HCT116 (cell line): ENCODE data around the gene SCFD2. TPM values are rescaled to one million over a fixed set of nuclear protein-coding genes. Genes with fewer than 3 reads are reported as not detected.

Experiments
- ATAC-seq: fragments of 200-7000 bp; cut with Tn5 transposase; 2 replicates; pipeline ENCODE4 v1.9.1; 2020; ENCODE audit warnings: mild to moderate bottlenecking, moderate library complexity
- BruUV-seq: library from RNA; stranded (reverse); fragments of 400-500 nt; replicated peaks from 2 replicates; lab custom pipeline; 2021; lab: Mats Ljungman, UMichigan
- CTCF ChIA-PET: fragments of 300-600 bp; sonication (Branson Sonifier 250); formaldehyde crosslinking; loops from one replicate; lab custom pipeline; 2021; ENCODE audit warnings: antibody characterized with exemption; lab: Charles Lee
- POLR2A ChIA-PET: fragments of 300-600, 350-600 bp; sonication (Branson Sonifier 250); formaldehyde crosslinking; loops from one replicate; lab custom pipeline; 2021; ENCODE audit warnings: antibody characterized with exemption; lab: Charles Lee
- RAD21 ChIA-PET, 2 experiments: fragments of 300-600 bp; sonication (Branson Sonifier 250); formaldehyde crosslinking; loops; one replicate each; lab custom pipeline; 2023; ENCODE audit warnings: low total read pairs in 2 of 2; ENCODE audit not compliant: uncharacterized antibody in 2 of 2, unreplicated experiment in 2 of 2, low non-redundant PET in 1 of 2; lab: Charles Lee
- DNase-seq: peaks from one replicate; pipeline ENCODE4 v3.0.0-alpha.2; 2010; ENCODE audit warnings: low read depth, low spot score
- H2AFZ ChIP-seq: fragments of 200-600 bp; shearing (Covaris generic), sonication (generic); 2 replicates; pipeline ENCODE4 v1.6.1; 2017; ENCODE audit warnings: low read depth, mixed run types, mixed read lengths, antibody characterized with exemption, low read length; ENCODE audit not compliant: poor library complexity, severe bottlenecking
- H3K27ac ChIP-seq: 2 replicates; pipeline ENCODE4 v1.5.1; 2012; ENCODE audit warnings: low read depth, low read length
- H3K27me3 ChIP-seq: fragments of 200-600 bp; sonication (generic); 2 replicates; pipeline ENCODE4 v1.6.1; 2016; ENCODE audit warnings: mixed run types, low read length, mixed read lengths; ENCODE audit not compliant: insufficient read depth
- H3K36me3 ChIP-seq, 2 experiments: fragments of 200-500 bp in 1 of 2; fragments of 200-600 bp in 1 of 2; sonication (Bioruptor generic) in 1 of 2; sonication (generic) in 1 of 2; 2 replicates each; pipeline versions ENCODE4 v1.5.1 to v1.6.1; 2014 to 2016; ENCODE audit warnings: low read length in 2 of 2, inconsistent platforms in 1 of 2, mixed read lengths in 1 of 2, mixed run types in 1 of 2; ENCODE audit not compliant: insufficient read depth in 2 of 2, control insufficient read depth in 1 of 2
- H3K4me1 ChIP-seq, 2 experiments: fragments of 200-600 bp in 1 of 2; sonication (generic) in 1 of 2; 2 replicates each; pipeline versions ENCODE4 v1.5.1 to v1.6.1; 2012 to 2017; ENCODE audit warnings: low read length in 2 of 2, inconsistent platforms in 1 of 2, mild to moderate bottlenecking in 1 of 2, mixed read lengths in 1 of 2, mixed run types in 1 of 2, moderate library complexity in 1 of 2; ENCODE audit not compliant: insufficient read depth in 2 of 2, control insufficient read depth in 1 of 2
- H3K4me2 ChIP-seq: fragments of 200-600 bp; sonication (generic); 2 replicates; pipeline ENCODE4 v1.6.1; 2017; ENCODE audit warnings: mixed run types, low read length, mixed read lengths
- H3K4me3 ChIP-seq, 2 experiments: fragments of 200-600 bp in 1 of 2; sonication (generic) in 1 of 2; replicated peaks in 1 of 2; 2 replicates each; pipeline ENCODE4 v1.5.1; 2011 to 2016; ENCODE audit warnings: low read length in 2 of 2, control low read depth in 1 of 2, low read depth in 1 of 2, mild to moderate bottlenecking in 1 of 2, mixed read lengths in 1 of 2, mixed run types in 1 of 2
- H3K79me2 ChIP-seq: fragments of 200-600 bp; sonication (generic); 2 replicates; pipeline ENCODE4 v1.6.1; 2017; ENCODE audit warnings: mild to moderate bottlenecking, mixed run types, low read length, moderate library complexity, mixed read lengths; ENCODE audit not compliant: insufficient read depth
- H3K9ac ChIP-seq: fragments of 200-600 bp; sonication (generic); 2 replicates; pipeline ENCODE4 v1.6.1; 2016; ENCODE audit warnings: low read length, mixed read lengths
- H3K9me2 ChIP-seq: fragments of 200-600 bp; sonication (generic), shearing (Covaris generic); 2 replicates; pipeline ENCODE4 v1.6.1; 2017; ENCODE audit warnings: mixed run types, mild to moderate bottlenecking, moderate library complexity; ENCODE audit not compliant: insufficient read depth
- H3K9me3 ChIP-seq, 2 experiments: fragments of 200-500 bp in 1 of 2; fragments of 200-600 bp in 1 of 2; sonication (Bioruptor generic) in 1 of 2; sonication (generic) in 1 of 2; 2 replicates each; pipeline ENCODE4 v1.6.1; 2014 to 2017; ENCODE audit warnings: low read length in 2 of 2, mixed read lengths in 2 of 2, inconsistent platforms in 1 of 2, low read depth in 1 of 2, mild to moderate bottlenecking in 1 of 2, mixed run types in 1 of 2, moderate library complexity in 1 of 2; ENCODE audit not compliant: control insufficient read depth in 1 of 2, insufficient read depth in 1 of 2
- H4K20me1 ChIP-seq: fragments of 200-600 bp; sonication (generic), shearing (Covaris generic); 2 replicates; pipeline ENCODE4 v1.6.1; 2017; ENCODE audit warnings: mixed run types, mild to moderate bottlenecking, moderate library complexity; ENCODE audit not compliant: insufficient read depth
- CTCF ChIP-seq, 3 experiments: fragments of 200-600 bp in 1 of 3; sonication (generic) in 1 of 3; IDR thresholded peaks in 2 of 3; conservative IDR thresholded peaks in 1 of 3; 2 replicates each; pipeline ENCODE4 v1.5.1; 2012 to 2017; ENCODE audit warnings: low read depth in 2 of 3, low read length in 2 of 3, antibody characterized with exemption in 1 of 3, borderline replicate concordance in 1 of 3, control low read depth in 1 of 3, mild to moderate bottlenecking in 1 of 3, mixed read lengths in 1 of 3, mixed run types in 1 of 3, moderate library complexity in 1 of 3; ENCODE audit not compliant: insufficient read depth in 1 of 3
- EZH2phosphoT487 ChIP-seq: fragments of 200-600 bp; IDR thresholded peaks from 2 replicates; pipeline ENCODE4 v1.6.1; 2018; ENCODE audit warnings: antibody characterized with exemption, borderline replicate concordance
- TCF7L2 ChIP-seq: IDR thresholded peaks from 2 replicates; pipeline ENCODE4 v1.7.0; 2011; ENCODE audit warnings: borderline replicate concordance, inconsistent platforms; ENCODE audit not compliant: insufficient read depth, insufficient read length; ENCODE audit errors: extremely low read depth
- YY1 ChIP-seq: IDR thresholded peaks from 2 replicates; pipeline ENCODE4 v1.6.1; 2011; ENCODE audit warnings: low read length, low read depth, moderate library complexity, mild to moderate bottlenecking; ENCODE audit not compliant: insufficient replicate concordance; ENCODE audit errors: extremely low read depth
- intact Hi-C: fragments of 100-400 bp; cut with micrococcal nuclease; formaldehyde crosslinking; loops from 2 replicates; pipeline ENCODE4 v1.10.0; 2022
- total RNA-seq: library from RNA; stranded (reverse); gene quantifications from one replicate; pipeline ENCODE4 v1.2.1, GENCODE V29; 2021; ENCODE audit not compliant: unreplicated experiment
- TF ChIP-seq, protein P1 (sequence below): IDR thresholded peaks from 2 replicates; pipeline ENCODE4 v1.6.1; 2012; ENCODE audit warnings: low read depth

SCFD2 gene
- total RNA-seq, 1 experiment from 2014 or later: 13.6 TPM

- TF ChIP-seq YY1 (no peak), EZH2phosphoT487 (no peak), CTCF (IDR thresholded peaks at IDR 0.05 in 2 of 3, conservative IDR thresholded peaks at IDR 0.05 in 1 of 3; ENCODE audit: borderline replicate concordance in 1 of 3, insufficient read depth in 1 of 3, low read depth in 2 of 3, low read length in 2 of 3) (no peak)
- TF ChIP-seq, protein P1, sequence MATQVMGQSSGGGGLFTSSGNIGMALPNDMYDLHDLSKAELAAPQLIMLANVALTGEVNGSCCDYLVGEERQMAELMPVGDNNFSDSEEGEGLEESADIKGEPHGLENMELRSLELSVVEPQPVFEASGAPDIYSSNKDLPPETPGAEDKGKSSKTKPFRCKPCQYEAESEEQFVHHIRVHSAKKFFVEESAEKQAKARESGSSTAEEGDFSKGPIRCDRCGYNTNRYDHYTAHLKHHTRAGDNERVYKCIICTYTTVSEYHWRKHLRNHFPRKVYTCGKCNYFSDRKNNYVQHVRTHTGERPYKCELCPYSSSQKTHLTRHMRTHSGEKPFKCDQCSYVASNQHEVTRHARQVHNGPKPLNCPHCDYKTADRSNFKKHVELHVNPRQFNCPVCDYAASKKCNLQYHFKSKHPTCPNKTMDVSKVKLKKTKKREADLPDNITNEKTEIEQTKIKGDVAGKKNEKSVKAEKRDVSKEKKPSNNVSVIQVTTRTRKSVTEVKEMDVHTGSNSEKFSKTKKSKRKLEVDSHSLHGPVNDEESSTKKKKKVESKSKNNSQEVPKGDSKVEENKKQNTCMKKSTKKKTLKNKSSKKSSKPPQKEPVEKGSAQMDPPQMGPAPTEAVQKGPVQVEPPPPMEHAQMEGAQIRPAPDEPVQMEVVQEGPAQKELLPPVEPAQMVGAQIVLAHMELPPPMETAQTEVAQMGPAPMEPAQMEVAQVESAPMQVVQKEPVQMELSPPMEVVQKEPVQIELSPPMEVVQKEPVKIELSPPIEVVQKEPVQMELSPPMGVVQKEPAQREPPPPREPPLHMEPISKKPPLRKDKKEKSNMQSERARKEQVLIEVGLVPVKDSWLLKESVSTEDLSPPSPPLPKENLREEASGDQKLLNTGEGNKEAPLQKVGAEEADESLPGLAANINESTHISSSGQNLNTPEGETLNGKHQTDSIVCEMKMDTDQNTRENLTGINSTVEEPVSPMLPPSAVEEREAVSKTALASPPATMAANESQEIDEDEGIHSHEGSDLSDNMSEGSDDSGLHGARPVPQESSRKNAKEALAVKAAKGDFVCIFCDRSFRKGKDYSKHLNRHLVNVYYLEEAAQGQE: no peak
These were observed 11.7 kb upstream of the SCFD2 start, which contains the start of gene FIP1L1 (continued) for GRCh38 chr4:53377319-53378170.

GRCh38 chr4:53376900-53377299, 11.0 kb upstream of the SCFD2 start:
- no peak for ATAC-seq

More at GRCh38 chr4:53376900-53377299, 11.0 kb upstream of the SCFD2 start:
- H3K4me3 ChIP-seq: peak overlapping the region; percentile 30 to 88
- BruUV-seq: TSS peak; percentile 92
- H3K79me2 ChIP-seq: peaks cover 44% of the 10 kb centered on the region
- no peaks in the 10 kb centered on the region for H3K27me3 ChIP-seq
- no peaks in the 10 kb centered on the region for H3K9me3 ChIP-seq
- no peaks in the 10 kb centered on the region for H3K9me2 ChIP-seq
- H2AFZ ChIP-seq: peak overlapping the region; percentile 37
- CTCF ChIA-PET: no interaction called here
- no peak overlapping the region for H3K27ac ChIP-seq
- TF ChIP-seq TCF7L2: no peak
- H4K20me1 ChIP-seq: peaks cover 8% of the 10 kb centered on the region; the same call in 1 of the 2 replicates
- H3K4me2 ChIP-seq: peak overlapping the region; percentile 88
- POLR2A ChIA-PET: no interaction called here
- RAD21 ChIA-PET: no interaction called here
- H3K4me1 ChIP-seq: peaks cover 6 to 16% of the 10 kb centered on the region in 2 experiments; a peak in 3 of 4 replicates
- no peak for DNase-seq
- H3K36me3 ChIP-seq: peaks cover 0 to 13% of the 10 kb centered on the region in 2 experiments; a peak in 1 of 4 replicates
- peak overlapping the region; percentile 91 for H3K9ac ChIP-seq
- intact Hi-C loops: no loop called here
